Breast epithelium (tissue), 3 donors: Measurements from ENCODE around the gene HMGN5.

Source experiments
- CTCF ChIP-seq, 3 donors: fragments of 450-650 bp; IDR thresholded peaks; one replicate each; pipeline ENCODE4 v1.5.1; 2016 to 2017; ENCODE audit warnings: antibody characterized with exemption in 3 of 3, mild to moderate bottlenecking in 3 of 3, moderate library complexity in 3 of 3
- POLR2A ChIP-seq: fragments of 450-650 bp; IDR thresholded peaks from one replicate; pipeline ENCODE4 v1.6.1; 2016; ENCODE audit warnings: antibody characterized with exemption, mild to moderate bottlenecking, moderate library complexity
- POLR2AphosphoS5 ChIP-seq, 3 donors: sonication (generic); formaldehyde crosslinking; IDR thresholded peaks; one replicate each; pipeline ENCODE4 v1.6.1; 2017; ENCODE audit warnings: antibody characterized with exemption in 3 of 3

- TF ChIP-seq CTCF (IDR thresholded peaks at IDR 0.05) (peak in 2 of 3 donors; percentile 24 to 25), POLR2AphosphoS5 (IDR thresholded peaks at IDR 0.05) (no peak), POLR2A (no peak)
Measured at GRCh38 chrX:81195712-81196111, 6.0 kb downstream of the HMGN5 start.
